GM12872 (cell line): ENCODE data around the gene ERMARD.

ENCODE experiments used
- CTCF ChIP-seq: IDR thresholded peaks from 3 replicates; pipeline ENCODE4 v1.5.1; 2011; ENCODE audit warnings: low read depth, mild to moderate bottlenecking, low read length, moderate library complexity; ENCODE audit not compliant: insufficient read depth

Gene ERMARD

DNA sequence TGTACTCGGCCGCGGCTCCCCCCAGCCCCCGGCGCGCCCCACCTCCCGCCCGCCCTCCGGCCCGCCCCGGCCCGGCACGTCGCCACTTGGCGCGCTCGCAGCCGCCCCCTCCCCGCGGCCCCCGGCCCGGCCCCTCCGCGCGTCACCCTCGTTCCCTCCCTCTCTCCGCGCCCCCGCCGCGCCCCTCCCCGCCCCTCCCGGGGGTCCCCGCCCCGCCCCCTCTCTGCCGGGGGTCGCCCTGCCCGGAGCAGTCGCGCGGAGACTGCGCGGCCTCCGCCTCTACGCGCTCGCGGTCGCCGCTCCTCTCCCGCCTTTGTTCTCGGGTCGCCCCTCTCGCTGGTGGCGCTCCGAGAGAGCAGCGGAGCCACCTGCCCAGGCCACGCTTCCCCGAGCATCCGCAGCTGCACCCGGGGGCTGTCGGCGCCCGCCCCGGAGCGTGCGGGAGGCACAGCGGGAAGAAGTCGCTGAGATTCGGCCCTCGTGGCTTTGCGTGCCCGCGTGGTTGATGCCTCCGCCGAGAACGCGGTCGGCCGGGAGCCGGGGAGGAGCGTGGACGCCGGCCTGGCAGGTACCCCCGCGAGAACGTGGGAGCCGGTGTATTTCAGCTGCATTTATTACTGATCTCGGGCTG lies 26.8 kb upstream of the ERMARD start, which contains the start of gene PHF10:
Gene PHF10, minus strand, starts transcription at position 7 of the 631 bp plus-strand sequence. CDS start 569 bp downstream, outside the sequence.
- TF ChIP-seq CTCF = no peak

DNA sequence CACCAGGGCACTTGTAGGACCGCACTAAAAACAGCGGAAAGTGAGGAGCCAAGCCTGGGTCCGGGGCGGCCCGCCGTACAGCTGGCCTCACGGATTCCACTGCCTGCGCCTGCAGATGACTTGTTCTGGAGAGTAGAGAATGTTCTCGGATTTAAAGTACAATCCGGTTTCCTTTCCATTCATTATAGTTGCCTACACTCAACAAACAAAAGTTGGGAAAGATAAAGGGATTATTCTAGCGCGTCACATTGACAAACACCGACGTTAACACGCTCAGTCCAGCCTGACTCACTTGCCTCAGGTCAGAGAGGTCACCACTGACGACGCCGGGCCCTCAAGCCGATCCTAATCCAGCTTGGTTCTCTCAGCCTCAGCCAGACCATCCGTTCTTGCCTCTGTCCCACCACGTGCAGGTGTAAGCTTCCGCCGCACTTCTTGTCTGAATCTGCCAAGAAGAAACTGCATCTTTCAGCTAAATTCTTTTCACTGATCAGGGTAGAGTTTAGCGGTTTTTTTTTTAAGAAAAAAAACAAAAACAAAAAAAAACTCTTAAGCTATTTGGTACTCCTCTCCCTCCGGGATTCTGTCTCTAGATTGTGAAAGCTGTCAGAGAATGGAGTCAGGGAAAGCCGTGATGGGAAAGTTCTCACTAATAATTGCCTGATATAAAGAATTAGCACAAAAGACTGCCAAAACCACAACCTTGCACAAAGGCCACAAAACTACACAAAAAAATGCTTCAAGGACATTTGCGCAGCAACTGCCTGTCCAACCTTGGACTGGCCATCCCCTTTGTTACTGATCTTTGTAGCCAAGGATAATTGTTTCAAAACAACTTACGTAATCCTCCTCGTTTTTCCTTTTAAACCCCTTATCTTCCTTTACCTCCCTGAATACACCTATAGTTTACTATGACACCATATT lies 26.0 kb upstream of the ERMARD start:
- no peak for TF ChIP-seq CTCF

DNA sequence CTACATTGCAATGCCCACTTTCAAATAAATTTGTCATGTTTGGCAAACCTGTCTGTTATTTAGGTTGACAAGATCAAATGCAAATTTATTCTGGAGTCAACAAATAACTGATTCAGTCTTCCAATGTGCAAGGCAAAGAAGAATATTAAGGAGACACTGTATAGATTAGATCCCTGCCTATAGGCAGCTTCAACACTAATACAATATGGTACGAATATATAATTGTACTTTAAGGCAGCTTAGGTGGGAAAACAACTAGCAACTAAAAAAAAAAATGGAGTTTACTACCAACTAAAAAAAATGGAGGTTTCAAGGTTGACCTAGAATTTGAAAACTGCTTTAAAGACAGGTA lies 25.4 kb upstream of the ERMARD start:
- no peak for TF ChIP-seq CTCF

DNA sequence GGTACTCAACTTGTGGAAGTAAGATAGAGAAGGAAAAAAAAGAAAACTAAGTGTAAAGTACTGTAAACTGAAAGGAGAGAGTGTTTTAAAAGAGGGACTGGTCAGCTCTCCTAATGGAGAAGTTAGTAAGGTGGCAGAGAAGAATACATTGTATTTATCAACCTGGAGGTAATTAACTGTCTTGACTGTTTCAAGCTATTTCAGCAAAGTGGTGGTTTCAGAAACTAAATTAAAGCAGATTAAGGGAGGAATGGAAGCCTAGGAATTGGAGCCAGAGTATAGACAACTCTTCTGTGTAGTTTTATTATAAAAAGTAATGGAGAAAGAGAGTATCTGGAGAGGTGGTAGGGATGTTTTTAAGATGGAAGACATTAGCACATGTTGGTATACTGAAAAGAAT lies 24.5 kb upstream of the ERMARD start:
- TF ChIP-seq CTCF = no peak

- no peak for TF ChIP-seq CTCF
These were observed 21.5 kb upstream of the ERMARD start for GRCh38 chr6:169729961-169730360.

DNA sequence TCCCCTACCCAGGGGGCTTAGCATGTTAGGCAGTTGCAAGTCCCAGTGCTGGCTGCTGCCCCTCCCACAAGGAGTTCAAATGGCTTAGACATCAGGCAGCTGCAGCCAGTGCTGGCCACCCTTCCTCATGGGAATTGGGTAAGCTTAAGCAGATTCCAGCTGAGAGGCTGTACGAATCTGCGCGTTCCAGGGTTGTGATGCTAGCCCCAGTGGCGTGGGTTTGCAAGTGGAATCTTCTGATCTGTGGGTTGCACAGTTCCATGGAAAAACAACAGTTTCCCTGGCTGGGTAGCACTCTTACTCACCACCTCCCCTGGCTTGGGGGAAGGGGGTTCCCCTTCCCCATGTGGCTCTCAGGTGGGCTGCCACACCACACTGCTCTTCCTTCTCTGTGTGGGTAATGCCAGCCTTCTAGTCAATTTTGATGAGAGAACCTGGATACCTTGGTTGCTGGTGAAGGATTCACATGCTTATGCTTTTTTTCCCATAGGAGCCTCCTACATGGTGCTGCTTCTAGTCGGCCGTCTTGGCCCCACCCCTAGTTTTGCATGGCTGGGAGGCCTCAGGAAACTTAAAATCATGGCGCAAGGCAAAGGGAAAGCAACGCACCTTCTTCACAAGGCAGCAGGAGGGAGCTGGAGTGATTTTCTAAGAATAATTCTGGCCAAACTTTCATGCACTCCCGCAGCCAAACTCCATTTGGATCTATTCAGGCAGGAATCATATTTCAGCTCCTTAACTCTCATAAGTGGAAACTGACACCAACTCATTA lies 13.0 kb upstream of the ERMARD start:
- no peak for TF ChIP-seq CTCF

GRCh38 chr6:169738976-169739529 lies 12.4 kb upstream of the ERMARD start:
- no peak for TF ChIP-seq CTCF
